ENCODE measurements around the gene NOC2L.

Gene NOC2L

GRCh38 chr1:934991-935750, 23.9 kb downstream of the NOC2L start:
- Histone ChIP-seq H3K4me3 (replicated peaks; ENCODE audit: insufficient read depth, low read length) (no peak overlapping the region), H3K27ac (replicated peaks) (no peak overlapping the region), H3K27me3 (ENCODE audit: insufficient read depth, poor library complexity, severe bottlenecking) (peaks cover 2% of the 10 kb centered on the region)
- no peak for DNase-seq (ENCODE audit: low read depth in 1 of 2, low spot score in 1 of 2)
- TF ChIP-seq SPI1 (IDR thresholded peaks at IDR 0.05; ENCODE audit: borderline replicate concordance, low read depth) (no peak), CTCF (IDR thresholded peaks at IDR 0.05; ENCODE audit: insufficient read depth, low read length) (no peak)

GRCh38 chr1:933603-933940, 25.5 kb downstream of the NOC2L start:
- no peak for DNase-seq (ENCODE audit: low read depth in 1 of 2, low spot score in 1 of 2)
- Histone ChIP-seq H3K27me3 (ENCODE audit: insufficient read depth, poor library complexity, severe bottlenecking) (no peaks in the 10 kb centered on the region), H3K27ac (replicated peaks) (no peak overlapping the region), H3K4me3 (replicated peaks; ENCODE audit: insufficient read depth, low read length) (no peak overlapping the region)
- no peak for TF ChIP-seq SPI1 (IDR thresholded peaks at IDR 0.05; ENCODE audit: borderline replicate concordance, low read depth)
- TF ChIP-seq GABPA (IDR thresholded peaks at IDR 0.05; ENCODE audit: low read depth), result no peak
- no peak for TF ChIP-seq REST (IDR thresholded peaks at IDR 0.05; ENCODE audit: insufficient replicate concordance, low read depth)
- TF ChIP-seq CTCF (IDR thresholded peaks at IDR 0.05; ENCODE audit: insufficient read depth, low read length), result no peak
- no peak for TF ChIP-seq POLR2AphosphoS5 (IDR thresholded peaks at IDR 0.05; ENCODE audit: low read depth)

GRCh38 chr1:932776-933602, 26.1 kb downstream of the NOC2L start:
- Histone ChIP-seq H3K4me3 (replicated peaks; ENCODE audit: insufficient read depth, low read length) (no peak overlapping the region), H3K27me3 (ENCODE audit: insufficient read depth, poor library complexity, severe bottlenecking) (no peaks in the 10 kb centered on the region), H3K27ac (replicated peaks) (no peak overlapping the region)
- TF ChIP-seq SPI1 (IDR thresholded peaks at IDR 0.05; ENCODE audit: borderline replicate concordance, low read depth), result no peak
- no peak for TF ChIP-seq POLR2AphosphoS5 (IDR thresholded peaks at IDR 0.05; ENCODE audit: low read depth)
- no peak for DNase-seq (ENCODE audit: low read depth in 1 of 2, low spot score in 1 of 2)

GRCh38 chr1:932173-932510, 26.9 kb downstream of the NOC2L start:
- Histone ChIP-seq H3K27ac (replicated peaks) (no peak overlapping the region), H3K27me3 (ENCODE audit: insufficient read depth, poor library complexity, severe bottlenecking) (no peaks in the 10 kb centered on the region), H3K4me3 (replicated peaks; ENCODE audit: insufficient read depth, low read length) (no peak overlapping the region)
- DNase-seq (ENCODE audit: low read depth in 1 of 2, low spot score in 1 of 2), result no peak
- TF ChIP-seq SPI1 (IDR thresholded peaks at IDR 0.05; ENCODE audit: borderline replicate concordance, low read depth), result no peak
- TF ChIP-seq CTCF (IDR thresholded peaks at IDR 0.05; ENCODE audit: insufficient read depth, low read length), result no peak
- no peak for TF ChIP-seq POLR2AphosphoS5 (IDR thresholded peaks at IDR 0.05; ENCODE audit: low read depth)
- no peak for TF ChIP-seq REST (IDR thresholded peaks at IDR 0.05; ENCODE audit: insufficient replicate concordance, low read depth)
- TF ChIP-seq GABPA (IDR thresholded peaks at IDR 0.05; ENCODE audit: low read depth), result no peak
